ENCODE measurements around the gene ERG. TPM values are rescaled to one million over a fixed set of nuclear protein-coding genes. Genes with fewer than 3 reads are reported as not detected.

Gene ERG
- total RNA-seq, 1 experiment from 2014 or later = not detected

DNA sequence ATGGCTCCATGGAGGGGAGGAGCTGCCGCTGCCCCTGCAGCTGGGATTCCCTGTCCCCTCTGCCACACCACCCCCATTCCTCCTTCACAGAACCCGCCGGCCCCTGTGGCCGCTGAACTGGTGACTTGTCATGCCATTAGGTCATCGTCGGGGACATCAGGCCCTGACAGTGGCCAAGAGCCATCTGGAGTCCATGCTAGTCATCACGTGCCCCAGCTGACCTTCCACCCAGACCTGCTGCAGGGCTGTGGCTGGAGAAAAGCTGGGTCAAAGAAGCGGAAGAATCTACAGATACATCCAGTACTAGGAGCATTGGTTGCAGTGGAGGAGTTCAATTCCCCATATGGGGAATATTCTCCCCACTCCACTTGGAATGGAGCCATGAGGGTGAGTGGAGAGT lies 163.4 kb downstream of the ERG start:
- H3K27ac ChIP-seq (ENCODE audit: low read length) = no peak overlapping the region
- ChIA-PET CTCF (no interaction called here), POLR2A (ENCODE audit: unreplicated experiment) (no interaction called here)
- H3K27me3 ChIP-seq (ENCODE audit: low read length) = no peaks in the 10 kb centered on the region
- H3K36me3 ChIP-seq (ENCODE audit: low read depth, low read length) = no peaks in the 10 kb centered on the region
- TF ChIP-seq EZH2phosphoT487 (IDR thresholded peaks at IDR 0.05; ENCODE audit: borderline replicate concordance, low read length) (no peak), EZH2 (IDR thresholded peaks at IDR 0.05; ENCODE audit: low read length, unreplicated experiment) (no peak)
- TF ChIP-seq, protein P1, sequence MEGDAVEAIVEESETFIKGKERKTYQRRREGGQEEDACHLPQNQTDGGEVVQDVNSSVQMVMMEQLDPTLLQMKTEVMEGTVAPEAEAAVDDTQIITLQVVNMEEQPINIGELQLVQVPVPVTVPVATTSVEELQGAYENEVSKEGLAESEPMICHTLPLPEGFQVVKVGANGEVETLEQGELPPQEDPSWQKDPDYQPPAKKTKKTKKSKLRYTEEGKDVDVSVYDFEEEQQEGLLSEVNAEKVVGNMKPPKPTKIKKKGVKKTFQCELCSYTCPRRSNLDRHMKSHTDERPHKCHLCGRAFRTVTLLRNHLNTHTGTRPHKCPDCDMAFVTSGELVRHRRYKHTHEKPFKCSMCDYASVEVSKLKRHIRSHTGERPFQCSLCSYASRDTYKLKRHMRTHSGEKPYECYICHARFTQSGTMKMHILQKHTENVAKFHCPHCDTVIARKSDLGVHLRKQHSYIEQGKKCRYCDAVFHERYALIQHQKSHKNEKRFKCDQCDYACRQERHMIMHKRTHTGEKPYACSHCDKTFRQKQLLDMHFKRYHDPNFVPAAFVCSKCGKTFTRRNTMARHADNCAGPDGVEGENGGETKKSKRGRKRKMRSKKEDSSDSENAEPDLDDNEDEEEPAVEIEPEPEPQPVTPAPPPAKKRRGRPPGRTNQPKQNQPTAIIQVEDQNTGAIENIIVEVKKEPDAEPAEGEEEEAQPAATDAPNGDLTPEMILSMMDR (conservative IDR thresholded peaks at IDR 0.05; ENCODE audit: low read depth, low read length) = no peak
- H3K9ac ChIP-seq (ENCODE audit: low read length) = no peak overlapping the region
- no TSS peak for BruUV-seq (replicated peaks)
- no peak overlapping the region for H3K4me2 ChIP-seq (ENCODE audit: low read length)
- no peaks in the 10 kb centered on the region for H3K79me2 ChIP-seq (ENCODE audit: low read length)
- DNase-seq (no peak), ATAC-seq (no peak)
- no peaks in the 10 kb centered on the region for H3K4me1 ChIP-seq (ENCODE audit: insufficient read depth, low read length)
- H2AFZ ChIP-seq (ENCODE audit: low read length) = no peak overlapping the region
- no peaks in the 10 kb centered on the region for H3F3A ChIP-seq (ENCODE audit: low read length, unreplicated experiment)
- H3K4me3 ChIP-seq (ENCODE audit: low read length) = no peak overlapping the region
- intact Hi-C loops (cut with micrococcal nuclease) = no loop called here
- H4K20me1 ChIP-seq (ENCODE audit: low read length) = no peaks in the 10 kb centered on the region
- H3K9me3 ChIP-seq (ENCODE audit: low read length) = no peaks in the 10 kb centered on the region
- no peaks in the 10 kb centered on the region for H3K9me2 ChIP-seq (replicated peaks; ENCODE audit: low read length)

DNA sequence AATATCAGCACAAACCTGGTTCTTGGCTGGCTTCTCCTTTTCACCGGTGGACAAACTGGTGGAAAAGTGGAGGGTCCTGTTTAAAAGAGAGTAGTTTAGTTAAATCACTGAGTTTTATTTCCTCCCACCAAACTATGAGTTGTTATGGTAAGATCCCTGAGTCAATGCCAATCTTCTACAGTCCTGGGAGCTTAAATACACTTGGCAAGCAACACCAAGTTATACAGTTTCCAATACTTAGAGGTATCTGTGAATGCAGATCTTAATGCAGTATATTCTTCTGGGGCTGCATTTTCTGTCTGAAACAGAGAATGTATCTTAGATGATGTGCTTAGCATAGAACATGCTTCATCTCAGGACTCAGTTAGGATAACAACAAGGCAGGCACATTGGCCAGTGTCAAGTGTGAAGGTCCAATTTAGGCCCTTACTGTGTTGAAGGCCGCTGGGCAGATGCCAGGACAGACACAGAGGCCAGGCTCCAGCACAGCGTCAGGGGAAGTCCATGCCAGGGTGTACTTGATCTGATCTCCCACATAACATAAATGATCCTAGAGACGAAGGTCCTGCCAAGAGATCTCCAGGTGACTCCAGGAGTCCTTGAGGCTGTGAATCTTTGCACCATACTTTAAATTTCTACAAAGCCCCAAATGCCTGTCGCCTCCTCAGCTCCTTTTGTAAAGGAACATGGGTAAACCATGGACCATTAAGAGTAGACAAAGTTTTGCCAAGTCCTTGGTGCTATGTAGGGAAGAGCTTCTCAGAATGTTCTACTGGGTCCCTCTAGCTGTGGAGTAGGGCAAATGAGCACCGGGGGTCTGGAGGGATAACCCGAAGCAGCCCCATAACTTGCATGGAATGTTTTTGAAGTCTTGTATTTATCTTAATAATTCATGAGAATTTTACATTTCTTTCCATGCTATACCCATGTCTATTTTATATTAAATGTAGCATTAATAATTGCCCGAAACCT lies 164.7 kb downstream of the ERG start:
- no peak overlapping the region for H3K4me2 ChIP-seq (ENCODE audit: low read length)
- H3K36me3 ChIP-seq (ENCODE audit: low read depth, low read length) = no peaks in the 10 kb centered on the region
- no peak overlapping the region for H3K9ac ChIP-seq (ENCODE audit: low read length)
- H3K79me2 ChIP-seq (ENCODE audit: low read length) = no peaks in the 10 kb centered on the region
- no peak overlapping the region for H3K27ac ChIP-seq (ENCODE audit: low read length)
- H3K4me3 ChIP-seq (ENCODE audit: low read length) = no peak overlapping the region
- no peaks in the 10 kb centered on the region for H4K20me1 ChIP-seq (ENCODE audit: low read length)
- TF ChIP-seq EZH2 (IDR thresholded peaks at IDR 0.05; ENCODE audit: low read length, unreplicated experiment) = no peak
- no peak for TF ChIP-seq EZH2phosphoT487 (IDR thresholded peaks at IDR 0.05; ENCODE audit: borderline replicate concordance, low read length)
- TF ChIP-seq, protein P1 (conservative IDR thresholded peaks at IDR 0.05; ENCODE audit: low read depth, low read length) = peak; percentile 37
- DNase-seq = no peak
- H3K4me1 ChIP-seq (ENCODE audit: insufficient read depth, low read length) = no peaks in the 10 kb centered on the region
- ChIA-PET POLR2A (ENCODE audit: unreplicated experiment) (no interaction called here), CTCF (no interaction called here)
- intact Hi-C loops (cut with micrococcal nuclease) = no loop called here
- no peak overlapping the region for H2AFZ ChIP-seq (ENCODE audit: low read length)
- no peaks in the 10 kb centered on the region for H3K27me3 ChIP-seq (ENCODE audit: low read length)
- no peaks in the 10 kb centered on the region for H3F3A ChIP-seq (ENCODE audit: low read length, unreplicated experiment)
- no peaks in the 10 kb centered on the region for H3K9me3 ChIP-seq (ENCODE audit: low read length)
- no peak for ATAC-seq
- H3K9me2 ChIP-seq (replicated peaks; ENCODE audit: low read length) = no peaks in the 10 kb centered on the region
- BruUV-seq (replicated peaks) = no TSS peak

DNA sequence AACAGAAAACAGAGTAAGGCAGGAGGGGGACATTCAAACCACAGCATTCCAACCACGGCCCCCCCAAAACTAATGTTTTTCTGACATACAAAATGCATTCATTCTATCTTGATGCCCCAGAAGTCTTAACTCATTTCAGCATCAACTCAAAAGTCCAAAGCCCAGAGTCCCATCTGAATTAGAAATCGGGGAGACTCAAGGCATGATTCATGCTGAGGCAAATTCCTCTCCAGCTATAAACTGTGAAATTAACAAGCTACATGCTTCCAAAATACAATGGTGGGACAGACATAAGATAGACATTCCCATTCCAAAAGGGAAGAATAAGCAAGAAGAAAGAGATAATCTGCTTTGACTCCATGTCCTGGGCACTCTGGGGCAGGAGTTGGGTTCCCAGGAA lies 167.6 kb downstream of the ERG start:
- Histone ChIP-seq H3K27me3 (ENCODE audit: low read length) (no peaks in the 10 kb centered on the region), H3K79me2 (ENCODE audit: low read length) (no peaks in the 10 kb centered on the region), H3K4me2 (ENCODE audit: low read length) (no peak overlapping the region), H4K20me1 (ENCODE audit: low read length) (no peaks in the 10 kb centered on the region), H3K27ac (ENCODE audit: low read length) (no peak overlapping the region), H3K9ac (ENCODE audit: low read length) (no peak overlapping the region), H3K4me3 (ENCODE audit: low read length) (no peak overlapping the region), H2AFZ (ENCODE audit: low read length) (no peak overlapping the region), H3K9me3 (ENCODE audit: low read length) (no peaks in the 10 kb centered on the region), H3K9me2 (replicated peaks; ENCODE audit: low read length) (no peaks in the 10 kb centered on the region), H3K4me1 (ENCODE audit: insufficient read depth, low read length) (no peaks in the 10 kb centered on the region), H3K36me3 (ENCODE audit: low read depth, low read length) (no peaks in the 10 kb centered on the region), H3F3A (ENCODE audit: low read length, unreplicated experiment) (no peaks in the 10 kb centered on the region)
- POLR2A ChIA-PET (ENCODE audit: unreplicated experiment) = no interaction called here
- BruUV-seq (replicated peaks) = no TSS peak
- TF ChIP-seq EZH2 (IDR thresholded peaks at IDR 0.05; ENCODE audit: low read length, unreplicated experiment) (no peak), EZH2phosphoT487 (IDR thresholded peaks at IDR 0.05; ENCODE audit: borderline replicate concordance, low read length) (no peak)
- TF ChIP-seq, protein P1 (conservative IDR thresholded peaks at IDR 0.05; ENCODE audit: low read depth, low read length) = no peak
- ATAC-seq = no peak
- CTCF ChIA-PET = no interaction called here
- intact Hi-C loops (cut with micrococcal nuclease) = no loop called here
- DNase-seq = no peak
